Neural progenitor cell (in vitro differentiated cells): ENCODE results near the gene IL17A. TPM values are rescaled to one million over a fixed set of nuclear protein-coding genes. Genes with fewer than 3 reads are reported as not detected.
"Not testable (repeated sequence)": the region's sequence is repeated elsewhere in the genome, so short reads cannot be mapped to it uniquely, and the experiment has no call there.

Source experiments
- DNase-seq: peaks from one replicate; pipeline ENCODE4 v3.0.0-alpha.2; 2016; ENCODE audit warnings: low spot score
- H2AFZ ChIP-seq: fragments of 200-600 bp; sonication (generic); replicated peaks from 2 replicates; pipeline ENCODE4 v1.6.1; 2016; ENCODE audit warnings: antibody characterized with exemption
- H3F3A ChIP-seq: fragments of 200-600 bp; sonication (generic); 2 replicates; pipeline ENCODE4 v1.6.1; 2016; ENCODE audit warnings: antibody characterized with exemption, low read depth
- H3K27ac ChIP-seq: fragments of 200-600 bp; sonication (generic); 2 replicates; pipeline ENCODE4 v1.5.1; 2016; ENCODE audit warnings: mild to moderate bottlenecking
- H3K27me3 ChIP-seq: fragments of 200-600 bp; sonication (generic); 2 replicates; pipeline ENCODE4 v1.6.1; 2016; ENCODE audit warnings: mild to moderate bottlenecking, moderate library complexity
- H3K36me3 ChIP-seq: fragments of 200-600 bp; sonication (generic); 2 replicates; pipeline ENCODE4 v1.5.1; 2016
- H3K4me1 ChIP-seq: fragments of 200-600 bp; sonication (generic); 2 replicates; pipeline ENCODE4 v1.6.1; 2016; ENCODE audit warnings: mixed run types
- H3K4me2 ChIP-seq: fragments of 200-600 bp; sonication (generic); 2 replicates; pipeline ENCODE4 v1.6.1; 2016
- H3K4me3 ChIP-seq: fragments of 200-600 bp; sonication (generic); 2 replicates; pipeline ENCODE4 v1.5.1; 2016
- H3K79me2 ChIP-seq: fragments of 200-600 bp; sonication (generic); 2 replicates; pipeline ENCODE4 v1.6.1; 2016; ENCODE audit warnings: low read depth
- H3K9ac ChIP-seq: fragments of 200-600 bp; sonication (generic); 2 replicates; pipeline ENCODE4 v1.6.1; 2016
- H3K9me3 ChIP-seq: fragments of 200-600 bp; sonication (generic); 2 replicates; pipeline ENCODE4 v1.5.1; 2016; ENCODE audit warnings: low read depth
- H4K20me1 ChIP-seq: fragments of 200-600 bp; sonication (generic); 2 replicates; pipeline ENCODE4 v1.6.1; 2016; ENCODE audit warnings: low read depth
- H3K27ac Mint-ChIP-seq: 3 replicates; pipeline ENCODE4 v1.8.0; 2021; ENCODE audit warnings: mixed read lengths
- H3K27me3 Mint-ChIP-seq: 2 replicates; pipeline ENCODE4 v1.8.0; 2022; ENCODE audit warnings: low read depth, mild to moderate bottlenecking, inconsistent platforms, moderate library complexity, mixed read lengths; ENCODE audit not compliant: insufficient read depth
- H3K36me3 Mint-ChIP-seq: 3 replicates; pipeline ENCODE4 v1.8.0; 2021; ENCODE audit warnings: mixed read lengths
- H3K4me1 Mint-ChIP-seq: 3 replicates; pipeline ENCODE4 v1.8.0; 2021; ENCODE audit warnings: mixed read lengths
- H3K4me3 Mint-ChIP-seq: 3 replicates; pipeline ENCODE4 v1.8.0; 2021; ENCODE audit warnings: mild to moderate bottlenecking, moderate library complexity, mixed read lengths
- H3K9me3 Mint-ChIP-seq: 3 replicates; pipeline ENCODE4 v1.8.0; 2020; ENCODE audit warnings: mixed read lengths
- EZH2 ChIP-seq: fragments of 200-600 bp; sonication (generic); IDR thresholded peaks from 2 replicates; pipeline ENCODE4 v1.6.1; 2017; ENCODE audit warnings: antibody characterized with exemption, mild to moderate bottlenecking, moderate library complexity
- EZH2phosphoT487 ChIP-seq: fragments of 200-600 bp; sonication (generic); IDR thresholded peaks from 2 replicates; pipeline ENCODE4 v1.6.1; 2017; ENCODE audit warnings: antibody characterized with exemption
- total RNA-seq: library from RNA; depleted of rRNA; stranded (reverse); fragments of >200 nt; gene quantifications from 2 replicates; pipeline ENCODE4 v1.2.3, GENCODE V29; 2015; ENCODE audit warnings: low replicate concordance
- TF ChIP-seq, protein P1 (sequence below): fragments of 200-600 bp; sonication (generic); IDR thresholded peaks from 2 replicates; pipeline ENCODE4 v1.5.1; 2017; ENCODE audit warnings: antibody characterized with exemption, mild to moderate bottlenecking

Gene IL17A
- total RNA-seq, 1 donor from 2014 or later, result not detected

DNA sequence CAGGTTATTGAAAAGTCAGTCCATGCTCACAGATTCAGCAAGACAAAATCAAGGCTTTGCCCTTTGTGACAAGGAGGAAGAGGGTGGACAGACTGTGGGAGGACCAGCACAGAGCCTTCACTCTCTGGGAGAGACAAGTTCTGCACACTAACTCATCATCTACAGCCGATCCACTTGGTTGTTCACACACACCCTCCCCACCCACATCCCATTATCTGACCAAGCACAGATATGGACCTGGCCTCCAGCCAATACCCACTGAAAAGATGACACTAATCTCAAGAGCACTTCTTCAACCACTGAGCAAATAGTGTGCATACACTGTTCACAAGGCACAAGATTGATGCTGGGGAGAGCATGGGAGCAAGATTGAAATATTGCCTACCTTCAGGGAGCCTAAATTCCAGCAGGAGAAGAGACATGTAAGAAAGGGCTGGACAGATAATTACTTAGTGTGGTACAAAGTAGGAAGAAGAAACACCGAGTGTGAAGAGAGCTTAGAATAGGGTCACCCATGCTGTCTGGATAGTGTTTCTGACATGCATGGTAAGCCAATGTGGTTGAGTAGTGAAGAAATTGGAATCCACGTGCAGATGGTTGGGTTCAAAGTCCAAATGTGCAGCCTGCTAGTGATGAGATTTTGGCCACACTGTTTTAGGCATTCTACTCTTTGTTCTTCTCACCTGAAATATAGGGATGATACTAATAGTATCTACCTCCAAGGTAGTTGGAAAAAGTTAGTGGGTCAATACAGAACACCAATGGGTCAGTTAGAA, 21.7 kb upstream of the IL17A start:
- Histone ChIP-seq H3K79me2 (no peaks in the 10 kb centered on the region), H3K27ac (no peak overlapping the region), H3K36me3 (no peaks in the 10 kb centered on the region), H3K4me3 (no peak overlapping the region), H4K20me1 (no peaks in the 10 kb centered on the region), H3K4me1 (no peaks in the 10 kb centered on the region), H3K9ac (no peak overlapping the region), H3K9me3 (no peaks in the 10 kb centered on the region), H3K4me2 (no peak overlapping the region), H3F3A (no peaks in the 10 kb centered on the region), H3K27me3 (no peaks in the 10 kb centered on the region), H2AFZ (no peak overlapping the region)
- Mint-ChIP-seq H3K4me1 (no peaks in the 10 kb centered on the region), H3K4me3 (no peak overlapping the region), H3K9me3 (peaks cover 23% of the 10 kb centered on the region), H3K36me3 (no peaks in the 10 kb centered on the region), H3K27ac (no peak overlapping the region), H3K27me3 (peaks cover 7% of the 10 kb centered on the region)
- DNase-seq, result no peak
- TF ChIP-seq EZH2 (no peak), EZH2phosphoT487 (no peak)
- TF ChIP-seq, protein P1, sequence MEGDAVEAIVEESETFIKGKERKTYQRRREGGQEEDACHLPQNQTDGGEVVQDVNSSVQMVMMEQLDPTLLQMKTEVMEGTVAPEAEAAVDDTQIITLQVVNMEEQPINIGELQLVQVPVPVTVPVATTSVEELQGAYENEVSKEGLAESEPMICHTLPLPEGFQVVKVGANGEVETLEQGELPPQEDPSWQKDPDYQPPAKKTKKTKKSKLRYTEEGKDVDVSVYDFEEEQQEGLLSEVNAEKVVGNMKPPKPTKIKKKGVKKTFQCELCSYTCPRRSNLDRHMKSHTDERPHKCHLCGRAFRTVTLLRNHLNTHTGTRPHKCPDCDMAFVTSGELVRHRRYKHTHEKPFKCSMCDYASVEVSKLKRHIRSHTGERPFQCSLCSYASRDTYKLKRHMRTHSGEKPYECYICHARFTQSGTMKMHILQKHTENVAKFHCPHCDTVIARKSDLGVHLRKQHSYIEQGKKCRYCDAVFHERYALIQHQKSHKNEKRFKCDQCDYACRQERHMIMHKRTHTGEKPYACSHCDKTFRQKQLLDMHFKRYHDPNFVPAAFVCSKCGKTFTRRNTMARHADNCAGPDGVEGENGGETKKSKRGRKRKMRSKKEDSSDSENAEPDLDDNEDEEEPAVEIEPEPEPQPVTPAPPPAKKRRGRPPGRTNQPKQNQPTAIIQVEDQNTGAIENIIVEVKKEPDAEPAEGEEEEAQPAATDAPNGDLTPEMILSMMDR, result no peak

DNA sequence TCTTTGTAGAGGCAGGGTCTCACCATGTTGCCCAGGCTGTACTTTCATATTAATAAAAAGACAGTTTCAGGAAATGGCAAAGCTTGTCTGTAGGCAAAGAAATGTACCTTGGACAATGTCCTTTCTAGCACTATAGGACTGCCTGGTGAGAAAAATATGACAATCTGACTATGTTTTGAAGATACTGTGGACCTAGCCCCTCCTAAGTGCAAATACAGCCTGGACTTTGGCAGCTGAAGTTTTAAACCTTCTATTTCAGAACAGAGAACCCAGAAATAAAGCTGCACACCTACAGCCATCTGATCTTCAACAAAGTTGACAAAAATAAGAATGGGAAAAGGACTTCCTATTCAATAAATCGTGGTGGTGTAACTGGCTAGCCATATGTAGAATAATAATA, 18.9 kb upstream of the IL17A start:
- Histone ChIP-seq H3K9ac (no peak overlapping the region), H3K36me3 (no peaks in the 10 kb centered on the region), H3K79me2 (no peaks in the 10 kb centered on the region), H3K4me1 (no peaks in the 10 kb centered on the region), H3K27me3 (no peaks in the 10 kb centered on the region), H3F3A (no peaks in the 10 kb centered on the region), H3K9me3 (no peaks in the 10 kb centered on the region), H2AFZ (no peak overlapping the region), H4K20me1 (no peaks in the 10 kb centered on the region), H3K4me2 (no peak overlapping the region), H3K27ac (no peak overlapping the region), H3K4me3 (no peak overlapping the region)
- Mint-ChIP-seq H3K9me3 (peaks cover 15% of the 10 kb centered on the region), H3K27me3 (peaks cover 7% of the 10 kb centered on the region), H3K4me3 (no peak overlapping the region), H3K27ac (no peak overlapping the region), H3K4me1 (no peaks in the 10 kb centered on the region), H3K36me3 (no peaks in the 10 kb centered on the region)
- DNase-seq, result no peak
- no peak for TF ChIP-seq EZH2phosphoT487
- TF ChIP-seq, protein P1, result no peak
- TF ChIP-seq EZH2, result no peak

DNA sequence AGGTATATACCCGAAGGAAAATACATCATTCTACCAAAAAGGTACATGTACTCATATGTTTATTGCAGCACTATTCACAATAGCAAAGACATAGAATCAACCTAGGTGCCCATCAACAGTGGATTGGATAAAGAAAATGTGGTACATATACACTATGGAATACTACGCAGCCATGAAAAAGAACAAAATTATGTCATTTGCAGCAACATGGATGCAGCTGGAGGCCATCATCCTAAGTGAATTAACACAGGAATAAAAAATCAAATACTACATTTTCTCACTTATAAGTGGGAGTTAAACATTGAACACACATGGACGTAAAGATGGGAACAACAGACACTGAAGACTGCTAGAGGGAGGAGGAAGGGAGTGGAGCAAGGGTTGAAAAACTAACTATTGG, 17.8 kb upstream of the IL17A start:
- not testable (repeated sequence) for DNase-seq, H3K9ac ChIP-seq, H3K27ac Mint-ChIP-seq, H3K4me1 Mint-ChIP-seq, H3K4me3 ChIP-seq, H3K36me3 ChIP-seq, H3K36me3 Mint-ChIP-seq, H3K4me3 Mint-ChIP-seq, H3K27ac ChIP-seq, H4K20me1 ChIP-seq, H3K79me2 ChIP-seq, H3K27me3 Mint-ChIP-seq, H3K9me3 ChIP-seq, H2AFZ ChIP-seq, H3F3A ChIP-seq, H3K4me1 ChIP-seq, H3K4me2 ChIP-seq, H3K27me3 ChIP-seq
- peaks cover 15% of the 10 kb centered on the region for H3K9me3 Mint-ChIP-seq

DNA sequence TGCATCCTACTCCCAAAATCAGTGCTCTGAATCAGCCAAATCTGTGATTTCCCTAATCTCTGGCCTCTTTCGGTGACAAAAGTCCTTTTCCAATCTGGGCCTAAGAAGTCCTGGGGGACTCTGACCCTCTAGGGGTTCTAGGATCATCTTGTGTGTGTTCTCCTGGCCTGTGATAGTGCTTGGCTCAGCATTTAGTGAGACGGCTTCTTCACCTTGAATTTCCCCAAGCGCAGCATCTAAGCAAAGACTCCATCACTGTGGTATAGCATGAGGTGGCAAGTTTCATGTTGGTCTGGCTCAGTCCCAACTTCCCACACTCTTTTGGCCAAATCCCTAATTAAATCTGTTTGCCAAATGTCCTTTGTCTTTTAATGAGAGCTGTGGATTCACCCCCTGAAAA, 12.1 kb upstream of the IL17A start:
- no peak overlapping the region for H3K4me3 ChIP-seq
- H3K36me3 Mint-ChIP-seq, result no peaks in the 10 kb centered on the region
- H2AFZ ChIP-seq, result peak overlapping the region; percentile 26
- no peak overlapping the region for H3K27ac ChIP-seq
- no peaks in the 10 kb centered on the region for H3F3A ChIP-seq
- H3K9ac ChIP-seq, result no peak overlapping the region
- no peak overlapping the region for H3K4me2 ChIP-seq
- no peaks in the 10 kb centered on the region for H3K9me3 ChIP-seq
- no peak overlapping the region for H3K27ac Mint-ChIP-seq
- H3K27me3 ChIP-seq, result no peaks in the 10 kb centered on the region
- peaks cover 4% of the 10 kb centered on the region for H3K4me1 ChIP-seq
- no peaks in the 10 kb centered on the region for H4K20me1 ChIP-seq
- H3K9me3 Mint-ChIP-seq, result peaks cover 8% of the 10 kb centered on the region
- H3K36me3 ChIP-seq, result no peaks in the 10 kb centered on the region
- TF ChIP-seq, protein P1, result no peak
- no peak for TF ChIP-seq EZH2
- no peak for TF ChIP-seq EZH2phosphoT487
- H3K79me2 ChIP-seq, result no peaks in the 10 kb centered on the region
- H3K4me3 Mint-ChIP-seq, result no peak overlapping the region
- DNase-seq, result no peak
- H3K27me3 Mint-ChIP-seq, result peaks cover 5% of the 10 kb centered on the region
- no peaks in the 10 kb centered on the region for H3K4me1 Mint-ChIP-seq
